K562 (cell line): Measurements from ENCODE around the gene CCNT2. TPM values are rescaled to one million over a fixed set of nuclear protein-coding genes. Genes with fewer than 3 reads are reported as not detected.

Experiments used
- CHD4 ChIP-seq: fragments of 200-600 bp; sonication (generic); IDR thresholded peaks from 3 replicates; pipeline ENCODE4 v1.6.1; 2012; ENCODE audit warnings: low read depth, mild to moderate bottlenecking, mixed read lengths, low read length, inconsistent platforms; ENCODE audit not compliant: insufficient read depth, insufficient replicate concordance, poor library complexity, severe bottlenecking
- CSDE1 ChIP-seq, 2 experiments: fragments of 450-650 bp; IDR thresholded peaks; 2 replicates each; pipeline ENCODE4 v1.6.1; 2016; ENCODE audit warnings: mild to moderate bottlenecking in 1 of 2
- CTBP1 ChIP-seq: fragments of 450-650 bp; IDR thresholded peaks from 2 replicates; pipeline ENCODE4 v1.6.1; 2016; ENCODE audit warnings: borderline replicate concordance
- ELF2 ChIP-seq: fragments of 250-450 bp; sonication (Bioruptor Pico); IDR thresholded peaks from 2 replicates; pipeline ENCODE4 v1.5.0; 2021; ENCODE audit warnings: mild to moderate bottlenecking
- EWSR1 ChIP-seq: fragments of 450-650 bp; IDR thresholded peaks from 2 replicates; pipeline ENCODE4 v1.6.1; 2018; ENCODE audit warnings: borderline replicate concordance, mild to moderate bottlenecking, low read depth, moderate library complexity; ENCODE audit not compliant: partially characterized antibody
- HDGF ChIP-seq: fragments of 450-650 bp; IDR thresholded peaks from 2 replicates; pipeline ENCODE4 v1.6.1; 2016
- HLTF ChIP-seq: fragments of 450-650 bp; IDR thresholded peaks from 2 replicates; pipeline ENCODE4 v1.6.1; 2016
- KLF13 ChIP-seq: fragments of 450-650 bp; IDR thresholded peaks from 2 replicates; pipeline ENCODE4 v1.6.1; 2016; ENCODE audit warnings: missing genetic modification characterization, low read depth, mild to moderate bottlenecking, missing compliant biosample characterization, moderate library complexity, borderline replicate concordance
- NEUROD1 ChIP-seq: fragments of 150-350 bp; IDR thresholded peaks from 2 replicates; pipeline ENCODE4 v1.6.1; 2014; ENCODE audit warnings: borderline replicate concordance, low read length, low read depth; ENCODE audit not compliant: partially characterized antibody
- PTRF ChIP-seq: fragments of 450-650 bp; IDR thresholded peaks from 2 replicates; pipeline ENCODE4 v1.6.1; 2016; ENCODE audit warnings: mild to moderate bottlenecking, missing genetic modification characterization, missing compliant biosample characterization
- SP1 ChIP-seq: sonication (generic); formaldehyde crosslinking; IDR thresholded peaks from 2 replicates; pipeline ENCODE4 v1.8.1; 2022; ENCODE audit warnings: mild to moderate bottlenecking, missing genetic modification reagents
- THRAP3 ChIP-seq: fragments of 450-650 bp; IDR thresholded peaks from 2 replicates; pipeline ENCODE4 v1.6.1; 2016; ENCODE audit warnings: mild to moderate bottlenecking, inconsistent platforms, borderline replicate concordance
- ZBTB1 ChIP-seq: sonication (generic); formaldehyde crosslinking; IDR thresholded peaks from 2 replicates; pipeline ENCODE4 v1.8.1; 2023; ENCODE audit warnings: missing genetic modification reagents, low read depth, mild to moderate bottlenecking, borderline replicate concordance
- ZBTB40 ChIP-seq, 2 experiments: fragments of 450-650 bp in 1 of 2; sonication (generic) in 1 of 2; formaldehyde crosslinking in 1 of 2; IDR thresholded peaks; 2 replicates each; pipeline versions ENCODE4 v1.7.1 to v1.9.0; 2016 to 2022; ENCODE audit warnings: inconsistent platforms in 1 of 2, mild to moderate bottlenecking in 1 of 2, missing genetic modification reagents in 1 of 2
- ZBTB7A ChIP-seq: IDR thresholded peaks from 2 replicates; pipeline ENCODE4 v1.6.1; 2011; ENCODE audit warnings: low read depth, mild to moderate bottlenecking, low read length, moderate library complexity, borderline replicate concordance; ENCODE audit not compliant: control insufficient read depth
- ZNF121 ChIP-seq: sonication (generic); formaldehyde crosslinking; conservative IDR thresholded peaks from 2 replicates; pipeline ENCODE4 v1.8.0; 2022; ENCODE audit warnings: missing genetic modification reagents
- ZNF175 ChIP-seq: fragments of 200-800 bp; sonication (Bioruptor generic); IDR thresholded peaks from 2 replicates; pipeline ENCODE4 v1.6.1; 2016; ENCODE audit warnings: low read depth, mild to moderate bottlenecking, missing genetic modification characterization, missing compliant biosample characterization
- ZNF41 ChIP-seq: fragments of 250-450 bp; sonication (Bioruptor Pico); conservative IDR thresholded peaks from 2 replicates; pipeline ENCODE4 v1.4.0; 2020; ENCODE audit warnings: mild to moderate bottlenecking
- ZNF445 ChIP-seq: fragments of 250-450 bp; sonication (Bioruptor Pico); IDR thresholded peaks from 2 replicates; pipeline ENCODE4 v1.4.0; 2020; ENCODE audit warnings: low read depth, mild to moderate bottlenecking, moderate library complexity
- ZSCAN32 ChIP-seq: fragments of 450-650 bp; formaldehyde crosslinking; IDR thresholded peaks from 2 replicates; pipeline ENCODE4 v1.4.0; 2020; ENCODE audit warnings: mild to moderate bottlenecking, moderate library complexity
- polyA plus RNA-seq, 8 experiments: library from polyadenylated mRNA; depleted of rRNA in 4 of 8; stranded (reverse) in 5 of 8; unstranded in 3 of 8; fragments of >200 nt; fragmentation: Nextera tagmentation in 2 of 8; fragmentation: Illumina TruSeq in 1 of 8; extraction: Ambion mirVana in 2 of 8; extraction: Trizol in 1 of 8; gene quantifications; 2 replicates each; pipeline versions ENCODE4 v1.2.1 to v1.2.3, GENCODE V29; 2011 to 2014; ENCODE audit warnings: inconsistent platforms in 1 of 8, missing spikeins in 1 of 8
- total RNA-seq, 7 experiments: library from RNA; depleted of rRNA in 6 of 7; stranded (reverse); fragments of >200 nt in 6 of 7; fragmentation: Illumina TruSeq in 2 of 7; extraction: Trizol in 2 of 7; gene quantifications; 2 replicates each; pipeline versions ENCODE4 v1.2.1 to v1.2.3, GENCODE V29; 2011 to 2021; ENCODE audit warnings: low replicate concordance in 1 of 7

Gene CCNT2
- total and polyA plus RNA-seq, 9 of the 15 experiments (the other 6 are each of a cell fraction or from before 2014, with no cell fraction given), result 12.6 to 30.0 (median 22.7) TPM

GRCh38 chr2:134917888-134918525 is 615 bp upstream of the CCNT2 start (continued):
- TF ChIP-seq ZBTB1 (CRISPR knock-in tag) (no peak), SP1 (no peak), ZNF121 (CRISPR knock-in tag) (no peak), ZBTB40 (IDR thresholded peaks at IDR 0.05) (no peak; the same call in 1 of the 2 replicates), ZBTB40 (CRISPR knock-in tag; IDR thresholded peaks at IDR 0.05) (no peak), CTBP1 (no peak; the same call in 1 of the 2 replicates), NEUROD1 (no peak), HDGF (no peak), HLTF (no peak), ZNF445 (CRISPR knock-in tag) (no peak), THRAP3 (no peak), ZSCAN32 (CRISPR knock-in tag) (no peak), ZNF41 (CRISPR knock-in tag) (no peak), CHD4 (no peak), CSDE1 (IDR thresholded peaks at IDR 0.05) (no peak), KLF13 (tag) (no peak), ZNF175 (CRISPR knock-in tag) (no peak), ZBTB7A (no peak), EWSR1 (no peak), ELF2 (CRISPR knock-in tag) (no peak), PTRF (tag) (no peak)
